SU-DHL-6 (cell line): ENCODE data around the gene KCNK4.
A peak's percentile ranks its signal among the peaks of the same experiment; 100 is the strongest.

Experiments
- H2AFZ ChIP-seq: fragments of 200-600 bp; sonication (generic); 2 replicates; pipeline ENCODE4 v1.6.1; 2014; ENCODE audit warnings: low read depth, mild to moderate bottlenecking, moderate library complexity, mixed read lengths, antibody characterized with exemption, low read length; ENCODE audit not compliant: severe bottlenecking
- H3F3A ChIP-seq: fragments of 200-600 bp; shearing (Covaris generic); 2 replicates; pipeline ENCODE4 v1.6.0; 2016; ENCODE audit warnings: antibody characterized with exemption, mild to moderate bottlenecking; ENCODE audit not compliant: insufficient read depth
- H3K27ac ChIP-seq: fragments of 200-600 bp; sonication (generic); 2 replicates; pipeline ENCODE4 v1.5.1; 2016; ENCODE audit warnings: low read depth, mild to moderate bottlenecking, low read length, moderate library complexity, mixed read lengths
- H3K27me3 ChIP-seq: fragments of 200-600 bp; sonication (generic), shearing (Covaris generic); 2 replicates; pipeline ENCODE4 v1.6.0; 2014; ENCODE audit warnings: mild to moderate bottlenecking, low read length
- H3K36me3 ChIP-seq: fragments of 200-600 bp; sonication (generic); 2 replicates; pipeline ENCODE4 v1.6.1; 2014; ENCODE audit warnings: mild to moderate bottlenecking, low read length, mixed read lengths
- H3K4me2 ChIP-seq: fragments of 300-600, 200-600 bp; shearing (Covaris generic), sonication (generic); 2 replicates; pipeline ENCODE4 v1.6.0; 2014; ENCODE audit warnings: low read length, low read depth, mild to moderate bottlenecking; ENCODE audit not compliant: poor library complexity, severe bottlenecking
- H3K4me3 ChIP-seq: fragments of 200-600 bp; sonication (generic); 2 replicates; pipeline ENCODE4 v1.5.1; 2014; ENCODE audit warnings: antibody characterized with exemption, low read length, mild to moderate bottlenecking, mixed read lengths; ENCODE audit not compliant: insufficient read depth, poor library complexity, severe bottlenecking
- H3K79me2 ChIP-seq: fragments of 200-600 bp; sonication (generic); 2 replicates; pipeline ENCODE4 v1.6.1; 2014; ENCODE audit warnings: mild to moderate bottlenecking, low read length, moderate library complexity; ENCODE audit not compliant: insufficient read depth
- H3K9ac ChIP-seq: fragments of 200-600 bp; sonication (generic); 2 replicates; pipeline ENCODE4 v1.7.0; 2014; ENCODE audit warnings: mild to moderate bottlenecking, low read length
- H3K9me2 ChIP-seq: fragments of 200-600 bp; sonication (generic); replicated peaks from 2 replicates; pipeline ENCODE4 v1.6.1; 2014; ENCODE audit warnings: low read length; ENCODE audit not compliant: insufficient read depth
- H3K9me3 ChIP-seq: fragments of 200-600 bp; sonication (generic); 2 replicates; pipeline ENCODE4 v1.6.1; 2014; ENCODE audit warnings: low read length, mixed read lengths; ENCODE audit not compliant: insufficient read depth
- H4K20me1 ChIP-seq: fragments of 200-600 bp; sonication (generic); 2 replicates; pipeline ENCODE4 v1.6.1; 2014; ENCODE audit warnings: low read depth, mild to moderate bottlenecking, antibody characterized with exemption, low read length, moderate library complexity, mixed read lengths
- CTCF ChIP-seq: fragments of 200-600 bp; sonication (generic); IDR thresholded peaks from one replicate; pipeline ENCODE4 v1.5.1; 2017; ENCODE audit warnings: antibody characterized with exemption, mild to moderate bottlenecking, low read length, moderate library complexity; ENCODE audit not compliant: insufficient read depth, poor library complexity, severe bottlenecking
- EZH2phosphoT487 ChIP-seq: fragments of 200-600 bp; sonication (generic), shearing (Covaris generic); conservative IDR thresholded peaks from 2 replicates; pipeline ENCODE4 v1.6.1; 2018; ENCODE audit warnings: mild to moderate bottlenecking, antibody characterized with exemption, low read length, moderate library complexity, mixed read lengths

Gene KCNK4

GRCh38 chr11:64303109-64304031 lies 12.3 kb downstream of the KCNK4 start:
- peak overlapping the region; percentile 89 for H3K9ac ChIP-seq
- no peak overlapping the region for H3K4me3 ChIP-seq

GRCh38 chr11:64304032-64304315 lies 12.9 kb downstream of the KCNK4 start:
- H2AFZ ChIP-seq = no peak overlapping the region
- H3K27ac ChIP-seq = no peak overlapping the region
- H4K20me1 ChIP-seq = no peaks in the 10 kb centered on the region
- peaks cover 24% of the 10 kb centered on the region for H3K79me2 ChIP-seq
- no peaks in the 10 kb centered on the region for H3K9me3 ChIP-seq
- H3K4me2 ChIP-seq = peak overlapping the region; percentile 74
- H3K4me3 ChIP-seq = peak overlapping the region; percentile 67
- TF ChIP-seq EZH2phosphoT487 (no peak), CTCF (no peak)
- peak overlapping the region; percentile 89 for H3K9ac ChIP-seq
- H3K27me3 ChIP-seq = no peaks in the 10 kb centered on the region
- H3K9me2 ChIP-seq = no peaks in the 10 kb centered on the region
- no peaks in the 10 kb centered on the region for H3K36me3 ChIP-seq
- 0 out of 2 replicates have a peak, but pooled peaks cover 4% of the 10 kb centered on the region for H3F3A ChIP-seq

More at GRCh38 chr11:64303109-64304031, 12.3 kb downstream of the KCNK4 start:
- no peaks in the 10 kb centered on the region for H3K9me2 ChIP-seq
- peak overlapping the region; percentile 74 for H3K4me2 ChIP-seq
- TF ChIP-seq CTCF (no peak), EZH2phosphoT487 (no peak)
- H3K9me3 ChIP-seq = no peaks in the 10 kb centered on the region
- no peak overlapping the region for H2AFZ ChIP-seq
- no peak overlapping the region for H3K27ac ChIP-seq
- H3F3A ChIP-seq = 0 out of 2 replicates have a peak, but pooled peaks cover 4% of the 10 kb centered on the region
- no peaks in the 10 kb centered on the region for H4K20me1 ChIP-seq
- no peaks in the 10 kb centered on the region for H3K36me3 ChIP-seq
- H3K27me3 ChIP-seq = no peaks in the 10 kb centered on the region
- H3K79me2 ChIP-seq = peaks cover 24% of the 10 kb centered on the region

GRCh38 chr11:64304316-64305072 lies 13.4 kb downstream of the KCNK4 start:
- peak overlapping the region; percentile 45 for H2AFZ ChIP-seq
- peak; percentile 100 for TF ChIP-seq CTCF
- no peak for TF ChIP-seq EZH2phosphoT487
- H3F3A ChIP-seq = peaks cover 4% of the 10 kb centered on the region; the same call in 1 of the 2 replicates
- H3K9me3 ChIP-seq = no peaks in the 10 kb centered on the region
- no peaks in the 10 kb centered on the region for H3K27me3 ChIP-seq
- no peaks in the 10 kb centered on the region for H4K20me1 ChIP-seq
- peaks cover 28% of the 10 kb centered on the region for H3K79me2 ChIP-seq
- H3K36me3 ChIP-seq = no peaks in the 10 kb centered on the region
- peak overlapping the region; percentile 67 for H3K4me3 ChIP-seq
- peak overlapping the region; percentile 95 for H3K27ac ChIP-seq
- H3K9me2 ChIP-seq = no peaks in the 10 kb centered on the region
- peak overlapping the region; percentile 89 for H3K9ac ChIP-seq
- peak overlapping the region; percentile 74 for H3K4me2 ChIP-seq
